NCI-H510A treated with DMSO at 0.1 percent for 48 hours (cell line): ENCODE results near the gene OR10D3.
"Not testable (repeated sequence)": the region's sequence is repeated elsewhere in the genome, so short reads cannot be mapped to it uniquely, and the experiment has no call there.

Experiments
- DNase-seq: peaks from one replicate; lab custom pipeline; 2025; lab: John Stamatoyannopoulos, UW

The OR10D3 gene

DNA sequence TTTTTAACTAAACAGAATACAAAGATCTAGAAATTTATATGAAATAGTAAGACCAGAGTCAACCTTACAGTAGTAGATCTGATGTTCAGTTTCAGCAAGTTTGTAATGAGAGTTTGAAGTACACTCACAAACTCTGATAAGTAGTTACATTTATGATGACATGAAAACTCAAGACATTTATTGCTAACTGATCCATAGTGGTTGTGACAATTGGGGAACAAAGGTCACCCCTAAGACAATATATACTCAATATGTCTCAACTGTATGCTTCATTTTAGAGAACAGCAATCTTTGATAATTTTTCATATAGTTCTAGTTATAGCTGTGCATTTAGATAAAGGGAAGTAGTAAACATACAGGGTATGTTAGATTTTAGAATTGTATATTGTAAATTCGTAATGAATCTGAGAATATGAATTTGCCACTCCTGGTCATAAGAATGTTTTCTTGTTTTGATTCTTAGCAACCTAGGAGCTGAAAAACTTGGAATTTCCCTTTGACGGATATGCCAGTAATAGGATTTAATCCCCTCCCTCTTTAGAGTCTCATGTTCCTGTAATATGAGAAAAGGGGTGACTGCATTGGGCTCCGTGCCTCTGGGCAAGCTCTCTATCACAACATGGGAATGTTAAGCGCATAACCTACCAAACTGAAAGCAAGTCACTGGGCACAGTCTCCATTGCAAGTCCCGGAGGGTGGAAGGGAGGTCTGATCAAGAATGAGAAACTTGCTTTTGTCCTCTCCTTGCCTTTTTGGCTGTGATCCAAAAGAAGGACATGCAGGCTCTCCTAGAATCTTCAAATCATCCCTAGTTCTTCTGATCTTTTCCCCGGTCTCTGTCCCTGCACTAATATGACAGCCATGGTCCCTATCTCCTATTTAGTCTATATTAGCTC lies 11.4 kb downstream of the OR10D3 start:
- DNase-seq, result no peak

DNA sequence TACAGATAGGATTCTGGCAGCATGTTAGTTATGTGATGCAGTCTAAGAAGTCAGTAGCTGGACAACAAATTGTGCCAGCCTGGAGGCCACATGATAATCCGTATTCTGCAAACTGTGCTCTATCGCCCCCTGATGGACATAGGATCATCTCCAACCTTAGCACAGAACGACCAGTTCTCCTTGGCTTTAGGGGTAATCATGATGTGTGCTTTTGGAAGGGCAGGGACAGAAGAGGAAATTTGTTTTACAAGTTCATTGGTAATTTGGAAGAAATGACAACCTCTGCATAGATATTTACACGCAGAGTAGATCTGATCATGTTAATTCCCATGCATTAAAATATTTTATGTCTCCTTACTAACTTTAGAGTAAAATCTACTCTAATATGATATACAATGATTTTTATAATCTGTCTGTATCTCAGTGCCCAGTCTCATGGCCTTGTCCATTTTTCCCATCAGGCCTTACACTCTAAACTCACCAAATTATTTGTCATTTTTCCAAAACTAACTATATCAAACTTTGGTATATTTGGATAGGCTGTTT lies 12.1 kb downstream of the OR10D3 start:
- DNase-seq, result peak; percentile 34

DNA sequence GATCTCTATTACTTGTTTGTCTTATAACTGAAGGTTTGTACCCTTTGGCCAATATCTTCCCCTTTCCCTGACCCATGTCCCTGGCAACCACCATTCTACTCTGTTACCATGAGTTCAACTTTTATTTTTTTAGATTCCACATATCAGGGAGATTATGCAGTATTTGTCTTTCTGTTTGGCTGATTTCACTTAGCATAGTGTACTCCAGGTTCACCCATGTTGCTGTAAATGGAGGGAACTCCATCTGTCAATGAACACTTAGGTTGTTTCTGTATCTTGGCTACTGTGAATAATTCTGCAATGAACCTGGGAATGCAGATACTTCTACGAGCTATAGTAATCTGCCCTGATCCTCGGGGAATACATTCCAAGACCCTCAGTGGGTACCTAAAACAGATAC lies 14.9 kb downstream of the OR10D3 start:
- DNase-seq, result no peak

DNA sequence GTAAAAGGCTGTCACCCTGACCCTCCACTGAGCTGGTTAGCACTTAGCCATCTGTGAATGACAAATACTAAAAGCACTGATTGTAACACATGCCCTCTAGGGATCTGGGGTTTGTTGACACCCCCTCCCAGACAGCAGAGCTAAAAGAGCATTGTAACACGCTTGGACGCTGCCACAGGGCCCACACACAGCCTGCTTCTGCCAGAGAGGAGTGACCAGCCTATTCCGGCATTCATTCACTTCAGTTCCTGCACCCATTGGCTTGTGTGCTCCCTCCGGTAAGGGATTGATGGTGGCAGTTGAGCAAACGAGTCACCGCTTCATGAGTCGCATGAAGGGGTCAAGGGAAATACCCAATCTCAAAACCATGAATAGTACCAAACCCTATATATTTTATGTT lies 15.8 kb downstream of the OR10D3 start:
- DNase-seq, result no peak

DNA sequence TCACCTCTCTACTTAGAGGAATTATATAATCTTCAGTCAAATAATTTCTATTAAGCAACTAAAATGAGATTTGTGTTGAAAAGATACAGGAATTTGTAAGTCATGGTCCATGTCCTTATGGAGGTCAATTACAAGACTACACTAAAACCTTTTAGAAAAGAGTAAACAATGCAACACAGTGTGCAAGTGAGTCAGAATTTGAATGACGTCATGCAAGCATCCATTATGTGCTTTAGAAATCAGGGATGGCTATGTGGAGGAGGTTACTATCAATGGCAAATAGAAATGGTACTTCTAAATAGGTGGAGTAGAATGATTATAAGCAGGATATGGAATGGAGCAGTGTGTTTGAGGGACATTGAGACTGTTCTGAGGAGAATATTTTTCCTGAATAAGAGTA lies 16.6 kb downstream of the OR10D3 start:
- no peak for DNase-seq

DNA sequence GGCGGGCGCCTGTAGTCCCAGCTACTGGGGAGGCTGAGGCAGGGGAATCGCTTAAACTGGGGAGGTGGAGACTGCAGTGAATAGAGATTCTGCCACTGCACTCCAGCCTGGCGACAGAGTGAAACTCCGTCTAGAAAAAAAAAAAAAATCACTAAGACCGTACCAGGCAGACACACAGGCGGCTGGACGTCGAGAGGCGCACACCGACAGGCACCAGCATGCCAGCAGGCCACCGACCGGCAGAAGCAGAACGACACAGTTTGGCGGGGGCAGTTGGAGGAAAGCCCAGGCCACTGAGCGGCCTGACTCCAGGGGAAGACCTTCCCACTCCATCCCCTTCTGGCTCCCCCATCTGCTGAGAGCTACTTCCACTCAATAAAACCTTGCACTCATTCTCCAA lies 17.5 kb downstream of the OR10D3 start:
- DNase-seq, result no peak

DNA sequence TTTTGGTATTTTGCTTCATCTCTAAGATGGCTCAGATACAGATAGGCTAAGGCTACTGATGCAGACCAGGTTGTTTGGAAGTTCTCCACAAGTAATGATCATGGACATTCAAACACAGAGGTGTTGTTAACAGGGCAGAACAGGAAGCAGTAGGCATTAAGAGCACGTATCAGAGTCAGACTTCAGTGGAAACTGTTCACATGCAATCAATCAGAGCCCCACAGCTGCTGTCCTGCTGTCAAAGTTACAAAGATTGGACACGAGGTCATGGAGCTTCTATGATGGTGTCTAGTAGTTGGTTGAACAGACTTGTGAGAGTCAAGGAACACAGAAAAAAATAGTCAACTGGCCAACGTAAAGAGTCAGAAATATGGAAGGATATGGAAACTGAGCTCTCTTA lies 19.8 kb downstream of the OR10D3 start:
- DNase-seq, result no peak

DNA sequence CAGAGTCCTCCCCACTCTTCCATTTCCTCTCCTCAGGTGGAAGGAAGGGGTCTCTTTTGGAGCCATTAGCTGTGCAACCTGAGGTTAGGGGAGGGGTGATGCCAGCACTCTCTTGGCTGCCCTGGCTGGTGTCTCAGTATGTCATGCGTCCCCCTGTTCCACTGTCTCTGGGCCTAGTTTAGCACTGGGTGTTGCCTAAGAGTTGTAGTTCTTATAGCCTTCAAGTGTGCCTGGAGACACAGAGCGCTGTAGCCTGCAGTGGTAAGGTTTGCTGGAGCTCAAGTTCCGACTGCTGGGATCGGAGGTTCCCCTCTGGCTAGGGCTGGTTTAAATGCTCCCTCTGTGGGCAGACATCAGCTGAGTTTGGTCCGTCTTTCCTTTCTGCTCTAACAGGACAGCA lies 20.9 kb downstream of the OR10D3 start:
- DNase-seq, result no peak

DNA sequence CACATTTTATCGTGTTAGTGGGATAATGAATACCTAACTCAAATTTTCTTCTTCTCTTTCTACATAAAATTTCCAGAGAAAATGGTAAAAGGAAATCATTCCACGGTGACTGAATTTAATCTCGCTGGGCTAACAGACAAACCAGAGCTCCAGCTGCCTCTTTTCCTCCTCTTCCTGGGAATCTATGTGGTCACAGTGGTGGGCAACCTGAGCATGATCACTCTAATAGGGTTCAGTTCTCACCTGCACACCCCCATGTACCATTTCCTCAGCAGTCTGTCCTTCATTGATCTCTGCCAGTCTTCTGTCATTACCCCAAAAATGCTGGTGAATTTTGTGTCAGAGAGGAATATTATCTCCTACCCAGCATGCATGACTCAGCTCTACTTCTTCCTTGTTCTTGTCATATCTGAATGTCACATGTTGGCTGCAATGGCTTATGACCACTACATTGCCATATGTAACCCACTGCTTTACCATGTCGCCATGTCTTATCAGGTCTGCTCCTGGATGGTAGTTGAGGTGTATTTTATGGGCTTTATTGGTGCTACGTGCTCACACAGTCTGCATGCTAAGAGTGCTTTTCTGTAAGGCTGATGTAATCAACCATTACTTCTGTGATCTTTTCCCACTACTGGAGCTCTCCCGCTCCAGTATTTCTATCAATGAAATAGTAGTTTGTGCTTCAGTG lies 24.1 kb downstream of the OR10D3 start:
- DNase-seq, result no peak

DNA sequence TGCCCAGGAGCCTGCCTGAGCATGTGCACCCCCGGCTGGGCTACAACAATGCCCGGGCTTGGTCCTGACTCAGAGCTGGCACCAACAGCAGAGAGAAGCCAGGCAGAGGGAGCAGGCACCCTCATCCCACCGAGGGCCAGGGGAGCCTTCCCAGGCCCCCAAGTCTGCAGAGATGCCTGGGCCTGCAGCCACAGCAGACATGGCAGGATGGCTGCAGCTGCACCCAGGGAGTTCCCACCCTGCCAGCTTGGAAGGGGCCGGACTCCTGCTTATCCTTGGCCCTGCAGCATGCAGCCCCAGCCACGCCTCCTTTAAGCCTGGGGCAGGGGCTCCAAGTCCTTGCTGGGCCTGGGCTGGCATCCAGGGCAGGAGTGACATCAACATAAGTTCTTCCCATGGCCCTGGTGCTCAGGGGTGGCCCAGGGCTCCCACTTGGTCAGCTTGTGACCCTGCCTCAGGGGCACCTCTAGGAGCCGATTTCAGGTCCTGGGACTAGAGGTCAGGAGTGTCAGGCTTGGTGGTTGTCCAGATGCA lies 26.7 kb downstream of the OR10D3 start:
- no peak for DNase-seq

DNA sequence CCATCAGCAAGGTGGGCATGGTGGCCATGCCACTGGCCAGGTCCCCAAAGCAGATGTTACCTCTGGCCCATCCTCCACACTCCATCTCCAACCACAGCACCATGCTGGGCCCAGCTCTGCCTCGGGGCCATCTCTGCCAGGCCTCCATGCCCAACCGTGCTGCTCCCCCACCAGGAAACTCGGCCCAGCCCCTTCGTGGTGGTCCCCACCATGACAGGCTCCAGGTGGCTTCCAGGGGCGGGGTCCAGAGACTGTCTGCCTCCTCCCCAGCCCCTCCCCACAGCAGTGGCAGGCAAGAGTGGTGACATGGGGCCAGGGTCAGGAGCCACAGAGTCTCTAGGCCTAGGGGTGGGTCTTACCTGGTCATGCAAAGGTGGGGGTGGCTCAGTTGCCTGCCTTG lies 27.3 kb downstream of the OR10D3 start:
- no peak for DNase-seq

DNA sequence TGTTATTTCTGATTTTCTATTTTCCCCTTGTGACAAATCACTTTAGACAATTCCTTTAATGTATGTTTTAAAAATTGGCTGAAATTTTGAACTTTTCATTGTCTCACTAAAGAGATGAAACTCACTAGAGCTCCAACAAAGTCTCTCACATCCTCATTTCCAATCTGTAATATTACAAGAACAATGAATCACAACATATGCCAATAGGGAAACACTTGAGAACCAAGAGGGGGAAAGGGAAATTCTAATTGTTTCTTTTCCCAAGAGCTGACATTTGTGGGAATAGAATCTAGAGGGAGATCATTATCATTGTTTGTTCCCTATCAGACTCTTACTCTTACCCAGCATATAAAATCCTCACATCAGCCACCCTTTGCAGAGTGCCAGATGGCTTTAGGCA lies 28.2 kb downstream of the OR10D3 start:
- DNase-seq, result no peak

DNA sequence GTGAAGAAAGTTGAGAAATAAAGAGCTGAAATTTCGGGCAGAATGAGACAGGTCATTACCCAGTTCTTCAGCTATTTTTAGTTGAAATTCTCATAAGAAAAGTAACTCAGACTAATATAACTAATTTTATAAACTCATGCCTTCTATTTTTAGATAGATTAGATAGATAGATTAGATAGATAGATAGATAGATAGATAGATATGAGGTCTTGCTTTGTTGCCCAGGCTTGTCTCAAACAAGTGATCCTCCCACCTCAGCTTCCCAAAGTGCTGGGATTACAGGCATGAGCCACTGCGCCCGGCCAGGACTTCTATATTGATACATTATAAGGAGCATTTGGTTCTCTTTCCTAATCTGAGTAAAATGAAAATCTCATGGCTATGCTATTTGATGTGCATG lies 30.9 kb downstream of the OR10D3 start:
- no peak for DNase-seq

DNA sequence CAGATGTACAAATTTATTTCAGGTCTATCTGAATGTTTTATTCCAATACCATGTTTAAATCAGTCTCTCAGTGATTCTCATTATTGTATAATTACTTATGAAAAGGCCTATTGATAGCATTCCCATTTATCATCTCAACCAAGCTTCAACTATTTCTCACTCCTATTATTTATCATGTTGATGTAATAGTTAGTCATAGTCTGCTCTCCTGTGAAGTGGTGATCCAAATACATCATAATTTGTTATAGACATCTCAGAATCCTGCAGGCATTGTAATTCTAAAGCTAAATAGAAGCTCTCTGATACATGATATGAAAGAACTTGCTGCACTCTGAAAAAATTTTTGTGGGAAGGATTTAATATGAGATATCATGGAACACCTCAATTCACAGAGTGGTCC lies 36.0 kb downstream of the OR10D3 start:
- DNase-seq, result no peak

DNA sequence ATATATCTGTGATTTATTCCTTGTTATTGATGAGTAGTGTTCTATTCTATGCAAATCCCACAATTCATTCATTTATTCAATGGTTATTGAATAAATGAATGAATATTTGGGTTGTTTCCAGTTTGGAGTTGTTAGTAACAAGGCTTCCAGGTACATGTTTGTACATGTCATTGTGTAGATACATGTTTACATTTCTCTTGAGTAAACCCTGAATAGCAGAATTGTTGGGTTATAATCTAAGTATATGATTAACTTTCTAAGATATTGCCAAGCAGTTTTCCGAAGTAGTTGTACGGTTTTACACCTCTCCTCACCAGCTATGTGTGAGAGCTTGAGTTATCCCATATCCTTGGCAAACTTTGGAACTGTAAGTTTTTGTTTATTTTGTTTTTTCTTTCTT lies 39.3 kb downstream of the OR10D3 start:
- no peak for DNase-seq

DNA sequence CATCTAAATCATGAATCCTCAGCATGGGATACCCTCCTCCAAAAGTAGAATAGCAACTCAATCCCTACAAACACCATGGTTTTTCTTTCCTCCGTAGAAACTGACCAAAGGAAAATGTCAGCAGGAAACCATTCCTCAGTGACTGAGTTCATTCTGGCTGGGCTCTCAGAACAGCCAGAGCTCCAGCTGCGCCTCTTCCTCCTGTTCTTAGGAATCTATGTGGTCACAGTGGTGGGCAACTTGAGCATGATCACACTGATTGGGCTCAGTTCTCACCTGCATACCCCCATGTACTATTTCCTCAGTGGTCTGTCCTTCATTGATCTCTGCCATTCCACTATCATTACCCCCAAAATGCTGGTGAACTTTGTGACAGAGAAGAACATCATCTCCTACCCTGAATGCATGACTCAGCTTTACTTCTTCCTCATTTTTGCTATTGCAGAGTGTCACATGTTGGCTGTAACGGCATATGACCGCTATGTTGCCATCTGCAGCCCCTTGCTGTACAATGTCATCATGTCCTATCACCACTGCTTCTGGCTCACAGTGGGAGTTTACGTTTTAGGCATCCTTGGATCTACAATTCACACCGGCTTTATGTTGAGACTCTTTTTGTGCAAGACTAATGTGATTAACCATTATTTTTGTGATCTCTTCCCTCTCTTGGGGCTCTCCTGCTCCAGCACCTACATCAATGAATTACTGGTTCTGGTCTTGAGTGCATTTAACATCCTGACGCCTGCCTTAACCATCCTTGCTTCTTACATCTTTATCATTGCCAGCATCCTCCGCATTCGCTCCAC lies 41.7 kb downstream of the OR10D3 start:
- not testable (repeated sequence) for DNase-seq

DNA sequence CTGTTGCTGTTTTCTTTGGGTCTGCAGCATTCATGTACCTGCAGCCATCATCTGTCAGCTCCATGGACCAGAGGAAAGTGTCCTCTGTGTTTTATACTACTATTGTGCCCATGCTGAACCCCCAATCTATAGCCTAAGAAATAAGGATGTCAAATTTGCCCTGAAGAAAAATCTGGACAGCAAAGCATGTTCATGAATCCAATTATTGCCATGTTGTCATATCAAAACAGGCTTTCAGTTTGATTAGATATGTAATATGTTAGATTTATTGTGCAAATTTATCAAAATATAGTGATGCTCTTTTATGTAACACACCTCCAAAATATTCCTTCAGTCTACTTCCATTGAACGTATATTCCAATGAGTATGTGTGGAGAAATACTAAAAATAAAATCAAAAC lies 42.3 kb downstream of the OR10D3 start:
- DNase-seq, result no peak

DNA sequence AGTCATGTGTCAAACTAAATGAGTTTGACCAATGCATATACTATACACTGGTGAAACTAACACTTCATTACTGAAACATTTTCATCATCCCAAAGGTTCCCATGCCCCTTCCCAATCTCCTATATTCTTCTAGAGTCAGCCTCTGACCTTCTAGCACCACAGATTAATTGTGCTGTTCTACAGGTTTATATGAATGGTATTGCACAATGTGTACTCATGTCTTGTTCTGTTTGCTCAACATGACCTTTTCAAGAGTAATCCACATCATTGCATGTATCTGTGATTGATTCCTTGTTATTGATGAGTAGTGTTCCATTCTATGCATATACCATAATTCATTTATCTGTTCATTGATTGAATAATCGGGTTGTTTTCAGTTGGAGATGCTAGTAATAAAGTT lies 50.2 kb downstream of the OR10D3 start:
- peak; percentile 35 for DNase-seq
